ENCODE data around the gene TTLL5.

TTLL5 gene

DNA sequence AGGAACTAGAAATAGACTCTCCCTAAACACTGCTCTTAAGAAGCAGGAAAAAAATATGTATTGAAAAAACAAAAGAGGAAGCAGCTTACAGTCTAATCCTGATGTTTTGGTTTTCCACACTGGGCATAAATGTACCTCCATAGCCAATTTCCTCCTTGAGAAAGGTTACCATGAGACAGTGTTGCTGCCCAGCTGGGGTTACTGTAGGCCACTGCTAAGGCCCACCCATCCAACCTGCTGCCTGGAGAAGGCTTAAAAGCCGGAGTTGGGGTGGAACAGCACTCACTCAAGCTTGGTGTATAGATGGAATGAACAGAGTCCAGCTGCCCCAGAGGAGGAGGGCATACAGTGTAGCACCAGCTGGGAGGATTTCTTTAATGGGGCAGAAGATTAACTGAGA is 41.5 kb upstream of the TTLL5 start:
- H3K4me1 ChIP-seq (ENCODE audit: low read depth, poor library complexity, severe bottlenecking), result no peaks in the 10 kb centered on the region

DNA sequence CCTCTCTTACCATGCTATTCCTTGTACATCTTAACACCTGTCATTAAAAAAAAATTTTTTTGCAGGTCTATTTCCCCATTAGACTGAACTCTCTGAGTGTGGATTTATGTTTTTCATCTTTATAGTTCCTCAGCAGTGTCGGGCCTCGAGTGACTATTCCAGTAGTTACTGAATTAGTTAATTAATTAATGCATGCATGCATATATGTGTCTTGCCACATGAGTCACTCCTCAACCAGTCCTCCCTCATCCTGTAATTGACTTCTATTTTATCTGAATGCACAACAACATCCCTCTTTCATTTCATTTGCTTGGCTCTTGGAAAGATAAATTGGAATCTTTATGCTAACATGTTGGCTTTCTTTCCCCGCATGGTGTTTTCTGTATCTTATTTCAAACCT is 36.0 kb upstream of the TTLL5 start:
- H3K4me1 ChIP-seq (ENCODE audit: low read depth, poor library complexity, severe bottlenecking), result no peaks in the 10 kb centered on the region
- no peaks in the 10 kb centered on the region for H3K27me3 ChIP-seq (ENCODE audit: insufficient read depth, low read depth)
- no peaks in the 10 kb centered on the region for H3K79me2 ChIP-seq (ENCODE audit: insufficient read depth, low read depth)
- no peak overlapping the region for H3K9ac ChIP-seq
- no peak overlapping the region for H3K27ac ChIP-seq
- no peaks in the 10 kb centered on the region for H3K36me3 ChIP-seq (ENCODE audit: insufficient read depth)
- no peak for TF ChIP-seq CTCF (conservative IDR thresholded peaks at IDR 0.05; ENCODE audit: low read depth, low read length)
- H3K4me2 ChIP-seq, result no peak overlapping the region
- H4K20me1 ChIP-seq (ENCODE audit: insufficient read depth), result no peaks in the 10 kb centered on the region
- no peak overlapping the region for H3K4me3 ChIP-seq (IDR thresholded peaks at IDR 0.05; ENCODE audit: insufficient read depth, low read depth, low read length)
- H2AFZ ChIP-seq (ENCODE audit: low read depth), result no peak overlapping the region

More for the DNA sequence above, 41.5 kb upstream of the TTLL5 start:
- Histone ChIP-seq H3K79me2 (ENCODE audit: insufficient read depth, low read depth) (no peaks in the 10 kb centered on the region), H2AFZ (ENCODE audit: low read depth) (no peak overlapping the region), H3K27me3 (ENCODE audit: insufficient read depth, low read depth) (no peaks in the 10 kb centered on the region), H3K36me3 (ENCODE audit: insufficient read depth) (no peaks in the 10 kb centered on the region), H4K20me1 (ENCODE audit: insufficient read depth) (no peaks in the 10 kb centered on the region), H3K4me3 (IDR thresholded peaks at IDR 0.05; ENCODE audit: insufficient read depth, low read depth, low read length) (no peak overlapping the region), H3K27ac (no peak overlapping the region), H3K9ac (no peak overlapping the region), H3K4me2 (no peak overlapping the region)
- TF ChIP-seq CTCF (conservative IDR thresholded peaks at IDR 0.05; ENCODE audit: low read depth, low read length), result no peak

DNA sequence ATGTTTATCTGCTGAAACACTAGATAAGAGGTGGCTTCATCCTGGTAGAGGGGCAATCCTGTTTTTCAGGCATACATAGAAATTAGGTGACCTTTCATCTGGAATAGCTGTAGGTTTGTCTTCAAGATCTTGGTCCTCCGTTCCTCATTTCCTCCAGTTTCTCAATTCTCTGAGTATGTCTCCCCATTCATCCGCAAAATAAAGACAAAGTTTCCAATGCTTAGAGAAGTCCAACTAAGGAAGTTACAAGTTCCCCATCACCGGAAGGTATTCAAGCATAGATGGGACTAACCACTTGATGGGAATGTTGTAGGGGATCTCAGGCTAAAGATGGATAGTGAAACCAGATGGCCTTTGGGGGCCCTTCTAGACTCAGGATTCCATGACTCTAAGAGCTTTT is 34.6 kb upstream of the TTLL5 start:
- H3K79me2 ChIP-seq (ENCODE audit: insufficient read depth, low read depth), result no peaks in the 10 kb centered on the region
- H3K4me1 ChIP-seq (ENCODE audit: low read depth, poor library complexity, severe bottlenecking), result no peaks in the 10 kb centered on the region
- no peak overlapping the region for H3K9ac ChIP-seq
- no peaks in the 10 kb centered on the region for H3K27me3 ChIP-seq (ENCODE audit: insufficient read depth, low read depth)
- H3K27ac ChIP-seq, result no peak overlapping the region
- H3K4me2 ChIP-seq, result no peak overlapping the region
- TF ChIP-seq CTCF (conservative IDR thresholded peaks at IDR 0.05; ENCODE audit: low read depth, low read length), result no peak
- no peak overlapping the region for H3K4me3 ChIP-seq (IDR thresholded peaks at IDR 0.05; ENCODE audit: insufficient read depth, low read depth, low read length)
- no peak overlapping the region for H2AFZ ChIP-seq (ENCODE audit: low read depth)
- H4K20me1 ChIP-seq (ENCODE audit: insufficient read depth), result no peaks in the 10 kb centered on the region
- H3K36me3 ChIP-seq (ENCODE audit: insufficient read depth), result no peaks in the 10 kb centered on the region

DNA sequence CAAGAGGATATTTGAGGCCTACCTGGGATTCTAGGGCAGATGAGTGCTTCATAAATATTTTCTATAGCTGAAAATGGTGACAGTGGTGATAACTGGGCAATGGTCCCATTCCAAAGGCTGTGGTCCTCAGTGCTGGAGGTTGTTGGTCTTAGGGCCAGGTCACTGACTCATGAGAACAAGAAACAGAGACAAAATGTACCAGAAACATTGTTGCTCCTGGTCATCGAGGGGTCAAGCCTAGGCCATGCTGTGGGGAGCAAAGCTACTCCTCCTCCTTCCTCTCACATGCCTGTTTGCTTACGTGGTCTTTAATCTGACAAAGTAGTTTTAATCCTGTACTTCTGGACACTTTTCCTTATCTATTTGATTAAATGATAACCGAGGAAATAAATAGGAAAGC is 34.2 kb upstream of the TTLL5 start:
- Histone ChIP-seq H3K9ac (no peak overlapping the region), H4K20me1 (ENCODE audit: insufficient read depth) (no peaks in the 10 kb centered on the region), H3K4me1 (ENCODE audit: low read depth, poor library complexity, severe bottlenecking) (no peaks in the 10 kb centered on the region), H3K36me3 (ENCODE audit: insufficient read depth) (no peaks in the 10 kb centered on the region), H2AFZ (ENCODE audit: low read depth) (no peak overlapping the region), H3K27ac (no peak overlapping the region), H3K27me3 (ENCODE audit: insufficient read depth, low read depth) (no peaks in the 10 kb centered on the region), H3K79me2 (ENCODE audit: insufficient read depth, low read depth) (no peaks in the 10 kb centered on the region), H3K4me2 (no peak overlapping the region), H3K4me3 (IDR thresholded peaks at IDR 0.05; ENCODE audit: insufficient read depth, low read depth, low read length) (no peak overlapping the region)
- TF ChIP-seq CTCF (conservative IDR thresholded peaks at IDR 0.05; ENCODE audit: low read depth, low read length), result no peak

DNA sequence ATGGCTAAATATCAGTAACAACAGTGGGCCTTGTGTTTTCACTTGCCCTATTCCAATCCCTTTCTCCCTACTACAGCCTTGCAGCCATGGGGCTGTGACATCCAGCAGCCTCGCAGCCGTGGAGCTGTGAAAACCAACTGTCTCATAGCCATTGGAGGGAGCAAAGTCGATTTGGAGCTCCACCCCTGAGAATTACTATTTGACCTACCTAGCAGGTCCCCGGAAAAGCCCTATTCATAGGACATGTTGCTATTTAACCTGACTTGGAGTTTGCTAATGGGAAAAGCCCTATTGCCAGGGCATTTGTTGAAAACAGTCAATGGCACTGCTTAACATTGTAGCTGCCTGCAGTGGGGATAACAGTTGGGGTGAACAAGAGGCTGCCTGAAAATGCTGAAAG is 33.6 kb upstream of the TTLL5 start:
- Histone ChIP-seq H3K9ac (no peak overlapping the region), H2AFZ (ENCODE audit: low read depth) (no peak overlapping the region), H3K4me1 (ENCODE audit: low read depth, poor library complexity, severe bottlenecking) (no peaks in the 10 kb centered on the region), H3K27me3 (ENCODE audit: insufficient read depth, low read depth) (no peaks in the 10 kb centered on the region), H3K27ac (no peak overlapping the region), H3K36me3 (ENCODE audit: insufficient read depth) (no peaks in the 10 kb centered on the region), H3K4me2 (no peak overlapping the region), H3K79me2 (ENCODE audit: insufficient read depth, low read depth) (no peaks in the 10 kb centered on the region), H4K20me1 (ENCODE audit: insufficient read depth) (no peaks in the 10 kb centered on the region), H3K4me3 (IDR thresholded peaks at IDR 0.05; ENCODE audit: insufficient read depth, low read depth, low read length) (no peak overlapping the region)
- TF ChIP-seq CTCF (conservative IDR thresholded peaks at IDR 0.05; ENCODE audit: low read depth, low read length), result no peak

Data from KMS-11 (cell line).